ENCODE results near the gene NOL6. TPM values are rescaled to one million over a fixed set of nuclear protein-coding genes. Genes with fewer than 3 reads are reported as not detected.

Gene NOL6
- total and polyA plus RNA-seq, 8 donors = 23.3 to 48.3 (median 27.8) TPM

DNA sequence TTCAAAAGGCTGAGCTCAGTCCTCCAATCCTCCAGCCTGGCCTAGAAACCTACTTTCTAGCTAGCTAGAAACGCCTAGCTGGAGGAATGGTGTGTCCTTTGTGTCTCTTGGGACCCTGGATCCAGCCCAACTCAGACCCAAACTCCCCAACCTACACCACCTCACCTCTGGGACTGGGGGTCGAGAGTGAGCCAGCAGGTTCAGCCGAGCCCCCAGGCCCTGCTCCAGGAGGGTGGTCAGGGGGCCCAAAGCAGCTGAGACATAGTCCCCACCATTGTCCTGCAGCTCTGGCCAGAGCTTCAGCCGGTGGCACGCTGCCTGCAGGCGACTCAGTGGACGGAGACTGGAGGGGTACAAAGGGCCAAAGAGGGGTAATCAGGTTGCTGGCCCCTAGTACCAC is 6.2 kb downstream of the NOL6 start:
- intact Hi-C loops (cut with DNase I) = no loop called here
- Histone ChIP-seq H3K27me3 (no peaks in the 10 kb centered on the region), H3K27ac (no peak overlapping the region), H3K4me1 (peaks cover 5 to 9% of the 10 kb centered on the region in 2 donors), H3K4me3 (no peak overlapping the region), H3K36me3 (peaks cover 0 to 95% of the 10 kb centered on the region in 2 donors), H3K9me3 (no peaks in the 10 kb centered on the region)
- TF ChIP-seq, protein P1, sequence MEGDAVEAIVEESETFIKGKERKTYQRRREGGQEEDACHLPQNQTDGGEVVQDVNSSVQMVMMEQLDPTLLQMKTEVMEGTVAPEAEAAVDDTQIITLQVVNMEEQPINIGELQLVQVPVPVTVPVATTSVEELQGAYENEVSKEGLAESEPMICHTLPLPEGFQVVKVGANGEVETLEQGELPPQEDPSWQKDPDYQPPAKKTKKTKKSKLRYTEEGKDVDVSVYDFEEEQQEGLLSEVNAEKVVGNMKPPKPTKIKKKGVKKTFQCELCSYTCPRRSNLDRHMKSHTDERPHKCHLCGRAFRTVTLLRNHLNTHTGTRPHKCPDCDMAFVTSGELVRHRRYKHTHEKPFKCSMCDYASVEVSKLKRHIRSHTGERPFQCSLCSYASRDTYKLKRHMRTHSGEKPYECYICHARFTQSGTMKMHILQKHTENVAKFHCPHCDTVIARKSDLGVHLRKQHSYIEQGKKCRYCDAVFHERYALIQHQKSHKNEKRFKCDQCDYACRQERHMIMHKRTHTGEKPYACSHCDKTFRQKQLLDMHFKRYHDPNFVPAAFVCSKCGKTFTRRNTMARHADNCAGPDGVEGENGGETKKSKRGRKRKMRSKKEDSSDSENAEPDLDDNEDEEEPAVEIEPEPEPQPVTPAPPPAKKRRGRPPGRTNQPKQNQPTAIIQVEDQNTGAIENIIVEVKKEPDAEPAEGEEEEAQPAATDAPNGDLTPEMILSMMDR (IDR thresholded peaks at IDR 0.05) = no peak
- ATAC-seq (no peak), DNase-seq (peak in 1 of 4 donors; percentile 17)

DNA sequence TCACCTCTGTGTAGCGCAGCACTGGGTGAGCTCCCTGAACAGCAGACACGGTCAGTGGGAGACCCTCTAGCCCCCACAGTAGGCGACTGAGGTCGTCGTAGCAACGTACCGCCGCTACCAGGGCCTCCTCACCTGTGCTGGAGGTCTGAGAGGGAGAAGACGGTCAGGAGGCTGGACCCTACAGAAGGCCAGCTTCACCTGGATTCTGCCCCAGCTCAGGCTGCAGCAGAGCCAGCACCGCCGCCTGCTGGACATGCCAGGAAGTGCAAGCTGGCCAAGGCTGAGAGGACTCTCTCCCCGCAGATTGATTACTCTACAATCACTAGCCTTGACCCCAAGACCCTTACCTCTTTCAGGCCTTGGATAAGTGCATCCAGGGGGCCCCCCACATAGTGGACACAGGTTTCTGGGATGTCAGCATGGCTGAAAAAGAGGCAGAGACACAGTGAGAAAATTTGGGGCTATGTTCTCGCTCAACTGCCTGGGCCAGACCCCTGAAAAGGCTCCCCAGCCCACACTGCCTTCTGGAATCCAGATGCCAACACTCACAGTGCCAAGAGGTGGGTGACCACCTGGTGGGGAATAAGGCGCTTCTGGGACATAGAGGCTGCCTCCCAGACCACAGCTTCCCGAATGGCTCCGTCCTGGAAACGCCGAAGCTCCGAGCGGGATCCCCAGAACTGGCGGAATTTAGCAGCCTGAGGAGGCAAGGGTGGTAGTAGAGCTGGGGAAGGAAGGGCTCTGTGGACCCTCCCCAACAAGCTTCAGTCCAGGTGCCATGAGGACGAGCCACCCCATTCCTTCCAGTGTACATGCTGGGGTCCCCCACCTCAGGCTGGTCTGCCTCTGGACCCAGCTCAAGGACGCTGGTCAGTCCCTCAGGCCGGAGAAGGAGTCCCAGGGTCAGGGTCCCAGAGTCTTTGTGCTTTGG is 6.9 kb downstream of the NOL6 start:
- ATAC-seq (peak; percentile 89), DNase-seq (peak in 3 of 4 donors; percentile 49 to 94 (median 56))
- H3K36me3 ChIP-seq = peaks cover 0 to 100% of the 10 kb centered on the region in 2 donors
- no peak overlapping the region for H3K4me3 ChIP-seq
- TF ChIP-seq, protein P1 (IDR thresholded peaks at IDR 0.05) = peak; percentile 87 to 95
- H3K27me3 ChIP-seq = no peaks in the 10 kb centered on the region
- no peaks in the 10 kb centered on the region for H3K9me3 ChIP-seq
- H3K27ac ChIP-seq = no peak overlapping the region
- intact Hi-C loops (cut with DNase I) = no loop called here
- H3K4me1 ChIP-seq = peaks cover 0 to 2% of the 10 kb centered on the region in 2 donors

DNA sequence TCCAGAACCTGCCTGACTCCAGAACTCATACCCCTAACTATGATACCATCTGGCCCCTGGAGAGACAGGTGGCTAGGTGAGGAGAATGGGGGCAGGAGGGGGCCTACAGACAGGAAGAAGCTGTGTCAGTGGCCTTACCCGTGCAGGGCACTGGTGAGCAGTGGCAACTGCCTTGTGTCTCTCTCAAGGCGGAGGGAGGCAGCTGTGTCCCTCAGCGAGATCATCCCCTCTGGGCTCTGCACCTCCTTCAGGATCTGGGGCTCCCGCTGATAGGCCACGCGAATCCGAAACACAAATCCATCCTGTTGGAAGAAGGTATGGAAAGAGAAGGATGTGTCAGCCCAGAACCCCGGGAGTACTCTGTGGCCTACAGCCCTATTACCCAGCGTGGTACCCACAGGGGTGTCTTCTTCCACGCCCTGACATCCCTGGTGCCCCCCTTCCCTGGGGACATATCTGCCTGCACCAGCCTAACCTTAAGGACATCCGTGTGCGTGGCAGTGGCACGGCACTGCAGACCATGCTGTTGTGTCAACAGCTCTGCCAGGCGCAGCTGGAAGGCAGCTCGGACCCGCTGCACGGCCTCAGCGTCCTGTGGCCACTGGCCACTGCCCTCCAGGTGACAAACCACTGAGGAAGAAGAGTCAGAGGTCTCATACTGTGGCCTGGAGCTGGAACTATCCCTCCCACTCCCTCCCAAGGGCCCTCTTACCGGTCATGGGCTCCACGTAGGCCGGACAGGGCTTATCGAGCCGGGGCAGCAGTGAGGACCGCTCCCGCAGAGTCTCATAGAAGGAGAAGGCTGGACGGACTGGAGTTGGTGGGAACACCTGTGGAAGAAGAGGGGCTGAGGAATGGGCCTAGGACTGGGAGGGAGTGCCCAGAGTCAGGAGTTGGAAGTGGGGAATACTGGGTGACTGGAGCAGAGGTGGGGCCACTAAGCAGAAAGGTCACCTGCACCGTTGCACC is 7.8 kb downstream of the NOL6 start:
- no peak overlapping the region for H3K27ac ChIP-seq
- no peaks in the 10 kb centered on the region for H3K9me3 ChIP-seq
- ATAC-seq (no peak), DNase-seq (no peak)
- H3K27me3 ChIP-seq = no peaks in the 10 kb centered on the region
- no peak overlapping the region for H3K4me3 ChIP-seq
- TF ChIP-seq, protein P1 (IDR thresholded peaks at IDR 0.05) = no peak
- intact Hi-C loops (cut with DNase I) = no loop called here
- peaks cover 0 to 100% of the 10 kb centered on the region in 2 donors for H3K36me3 ChIP-seq
- no peaks in the 10 kb centered on the region for H3K4me1 ChIP-seq

DNA sequence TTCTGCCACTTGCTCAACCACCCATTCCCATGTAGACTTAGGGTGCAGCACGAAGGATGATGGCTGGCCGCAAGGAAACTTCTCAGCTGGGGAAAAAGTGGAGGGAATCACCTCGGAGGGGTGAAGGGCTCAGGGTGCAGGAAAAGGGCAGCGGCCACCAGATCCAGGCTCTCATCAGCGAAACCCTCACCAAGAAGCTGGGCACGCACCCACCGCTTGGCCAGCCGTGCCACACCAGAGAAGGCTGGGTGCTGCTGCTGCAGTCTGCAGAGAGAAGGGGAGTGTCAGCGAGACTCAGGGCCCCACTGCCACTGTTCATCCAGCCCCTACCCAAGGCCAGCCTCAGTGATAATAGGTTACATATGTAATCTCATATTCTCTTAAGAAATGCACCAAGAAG is 8.6 kb downstream of the NOL6 start:
- TF ChIP-seq, protein P1 (IDR thresholded peaks at IDR 0.05) = no peak
- DNase-seq (no peak), ATAC-seq (no peak)
- Histone ChIP-seq H3K27ac (no peak overlapping the region), H3K4me1 (no peaks in the 10 kb centered on the region), H3K27me3 (no peaks in the 10 kb centered on the region), H3K4me3 (no peak overlapping the region), H3K9me3 (no peaks in the 10 kb centered on the region), H3K36me3 (peaks cover 0 to 99% of the 10 kb centered on the region in 2 donors)
- intact Hi-C loops (cut with DNase I) = no loop called here

All from left lung (tissue), 10 donors.